ENCODE data around the gene BRIX1.

BRIX1 gene

DNA sequence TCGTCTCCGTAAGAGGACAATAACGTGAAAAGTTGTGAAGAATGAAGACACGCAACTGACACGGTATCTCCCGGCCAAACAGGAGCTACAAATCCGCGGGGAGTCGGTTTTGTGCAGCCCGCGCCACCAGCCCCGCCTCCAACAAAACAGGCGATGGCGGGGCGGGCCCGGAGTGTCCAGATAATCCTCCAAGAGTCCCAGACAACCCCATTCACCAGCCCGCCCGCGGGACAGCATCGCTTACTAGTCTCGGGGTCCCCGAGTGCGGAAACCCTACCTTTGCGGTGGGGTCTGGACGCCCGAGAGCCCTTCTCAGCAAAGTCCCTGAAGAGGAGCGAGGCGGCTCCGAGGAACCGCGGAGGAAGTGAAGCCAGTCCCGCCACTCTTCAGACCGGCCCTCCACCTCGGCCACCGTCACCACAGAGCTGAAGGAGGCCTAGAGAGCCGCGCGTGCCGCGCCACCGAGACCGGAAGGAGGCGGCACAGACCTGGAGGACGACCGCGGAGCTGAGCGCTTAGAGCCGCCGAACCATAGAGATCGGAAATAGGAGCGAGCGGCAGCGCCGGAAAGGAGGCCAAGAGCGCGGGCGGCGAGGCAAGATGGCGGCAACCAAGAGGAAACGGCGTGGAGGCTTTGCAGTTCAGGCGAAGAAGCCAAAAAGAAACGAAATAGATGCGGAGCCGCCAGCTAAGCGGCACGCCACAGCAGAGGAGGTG is at the start of gene BRIX1, which contains the start of gene RAD1:
Gene BRIX1, plus strand, starts transcription at position 573 of the 717 bp plus-strand sequence. Its CDS starts 28 bp downstream, at position 601.
Gene RAD1, minus strand, starts transcription at position 366 of the 717 bp plus-strand sequence. CDS start 612 bp downstream, outside the sequence.
- DNase-seq, result peak; percentile 97

- DNase-seq, result no peak
Measured at GRCh38 chr5:34866989-34867471, 48.5 kb upstream of the BRIX1 start.

- no peak for DNase-seq
Measured at GRCh38 chr5:34867660-34868059, 47.9 kb upstream of the BRIX1 start.

DNA sequence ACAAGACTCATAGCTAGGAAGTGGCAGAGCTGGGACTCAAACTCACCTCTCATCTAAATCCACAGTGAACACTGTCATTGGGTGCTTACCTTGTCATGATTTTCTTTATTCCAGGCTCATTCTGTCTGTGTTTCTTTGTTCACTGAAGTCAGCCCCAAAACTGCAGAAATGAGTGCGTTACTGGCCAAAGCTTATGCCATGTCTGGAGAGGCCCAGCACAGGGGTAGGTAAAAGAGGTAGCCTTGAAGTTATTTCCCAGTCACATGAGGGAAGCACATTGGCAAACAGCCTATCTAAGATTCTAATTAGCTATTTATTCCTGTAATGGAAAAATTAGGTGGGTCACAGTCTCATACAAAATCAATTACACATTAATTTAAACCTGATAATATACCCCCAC is 46.7 kb upstream of the BRIX1 start:
- DNase-seq, result no peak

- DNase-seq, result no peak
Measured at GRCh38 chr5:34869256-34869655, 46.3 kb upstream of the BRIX1 start.

GRCh38 chr5:34870382-34870781 is 45.1 kb upstream of the BRIX1 start:
- no peak for DNase-seq

DNA sequence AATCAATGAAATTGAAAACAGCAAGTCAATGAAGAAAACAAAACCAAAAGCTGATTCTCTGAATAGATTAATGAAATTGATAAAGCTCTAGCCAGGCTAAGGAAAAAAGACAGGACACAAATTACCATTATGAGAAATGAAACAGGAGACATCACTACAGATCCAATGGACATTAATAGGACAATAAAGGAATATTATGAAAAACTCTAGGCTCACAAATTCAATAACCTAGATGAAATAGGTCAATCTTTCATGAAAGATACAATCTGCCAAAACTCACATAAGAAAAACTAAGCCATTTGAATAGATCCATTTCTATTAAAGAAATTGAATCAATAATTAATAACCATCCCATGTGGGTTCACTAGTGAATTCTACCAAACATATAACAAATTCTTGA is 39.2 kb upstream of the BRIX1 start:
- DNase-seq, result no peak

- no peak for DNase-seq
Measured at GRCh38 chr5:34881246-34881645, 34.3 kb upstream of the BRIX1 start.

- DNase-seq, result no peak
Measured at GRCh38 chr5:34886392-34887119, 29.0 kb upstream of the BRIX1 start.

- no peak for DNase-seq
Measured at GRCh38 chr5:34889394-34889793, 26.1 kb upstream of the BRIX1 start.

DNA sequence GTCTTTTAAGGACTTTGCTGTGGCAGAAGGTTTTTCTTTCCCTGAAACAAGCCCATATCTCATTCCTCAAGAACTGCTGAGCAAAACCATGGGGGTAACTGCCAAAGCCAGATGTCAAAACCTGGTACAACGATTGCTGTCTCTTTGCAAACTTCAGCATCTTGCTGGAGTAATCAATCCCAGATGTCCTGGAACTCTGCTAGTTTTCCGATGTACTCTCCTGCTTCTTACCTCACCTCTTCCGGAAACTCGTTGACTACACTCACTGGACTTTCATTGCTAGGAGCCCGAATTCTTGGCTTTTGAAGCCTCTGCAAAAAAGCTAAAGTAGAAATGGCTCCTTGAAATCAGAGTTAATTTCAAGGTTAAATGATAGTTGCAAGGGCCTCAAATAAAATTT is 23.5 kb upstream of the BRIX1 start:
- DNase-seq, result peak; percentile 95

GRCh38 chr5:34892414-34892813 is 23.1 kb upstream of the BRIX1 start:
- DNase-seq, result no peak

DNA sequence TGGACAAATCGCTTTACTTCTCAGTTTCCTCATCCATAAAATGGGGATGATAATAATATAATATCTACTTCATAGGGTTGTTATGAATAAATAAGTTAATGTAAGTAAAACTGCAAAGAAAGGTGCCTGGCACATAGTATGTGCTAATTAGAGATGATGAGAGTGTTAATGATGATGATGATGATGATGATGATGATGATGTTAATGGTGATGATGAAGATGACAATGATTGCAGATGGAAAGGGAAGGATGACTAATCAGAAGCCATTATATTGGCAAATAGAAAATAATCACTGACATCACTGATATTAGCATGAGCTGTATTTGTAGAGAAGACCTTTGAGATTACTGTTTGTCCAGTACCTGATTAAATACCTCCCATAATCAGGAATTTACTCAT is 20.8 kb upstream of the BRIX1 start:
- DNase-seq, result no peak

GRCh38 chr5:34895641-34896419 is 19.7 kb upstream of the BRIX1 start:
- DNase-seq, result no peak

DNA sequence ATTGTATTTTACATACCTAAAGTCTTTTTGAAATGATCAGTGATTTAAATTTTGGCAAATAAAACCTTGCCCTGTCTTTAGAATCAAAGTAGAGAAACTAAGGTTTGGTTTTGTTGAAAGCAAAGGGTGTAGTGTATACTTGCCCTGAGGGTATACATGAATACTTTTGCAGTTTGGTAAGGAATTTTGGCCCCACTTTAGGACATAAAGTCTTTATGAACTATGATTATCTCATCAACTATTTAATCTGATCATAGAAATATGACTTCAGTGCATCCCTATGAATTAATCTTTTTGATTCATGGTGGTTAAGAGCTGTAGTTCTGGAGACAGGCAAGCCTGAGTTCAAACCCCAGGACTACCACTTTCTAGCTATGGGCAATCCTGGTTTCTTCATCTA is 17.9 kb upstream of the BRIX1 start:
- no peak for DNase-seq

DNA sequence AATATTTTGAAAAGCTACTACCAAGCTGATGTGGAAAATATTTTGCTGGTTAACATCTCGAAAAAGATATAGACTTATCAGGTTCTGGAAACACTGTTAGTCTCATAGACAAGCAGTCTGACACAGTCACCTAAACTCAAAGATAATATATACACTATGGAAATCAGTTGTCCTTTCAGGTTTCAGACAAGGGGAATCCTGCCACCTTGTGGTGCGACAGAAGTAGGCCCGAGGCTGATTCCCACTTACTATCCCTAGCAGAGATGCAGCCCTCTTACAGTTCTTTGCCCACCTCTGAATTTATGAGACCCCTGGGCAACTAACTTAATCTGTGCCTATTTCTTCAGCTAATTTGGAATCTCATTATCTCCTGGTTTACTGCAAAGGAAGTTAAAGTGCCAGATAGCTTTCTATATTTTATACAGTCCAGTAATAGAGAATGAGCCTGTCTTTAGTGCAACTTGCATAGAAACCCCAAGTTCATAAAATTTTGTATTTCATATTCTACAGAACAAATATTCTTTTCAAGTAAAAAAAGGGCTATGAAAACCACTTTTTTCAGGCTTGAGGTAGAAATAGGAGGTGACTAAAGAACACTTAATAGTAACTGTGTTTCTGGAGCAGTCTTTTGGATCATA is 17.1 kb upstream of the BRIX1 start:
- DNase-seq, result peak; percentile 67

DNA sequence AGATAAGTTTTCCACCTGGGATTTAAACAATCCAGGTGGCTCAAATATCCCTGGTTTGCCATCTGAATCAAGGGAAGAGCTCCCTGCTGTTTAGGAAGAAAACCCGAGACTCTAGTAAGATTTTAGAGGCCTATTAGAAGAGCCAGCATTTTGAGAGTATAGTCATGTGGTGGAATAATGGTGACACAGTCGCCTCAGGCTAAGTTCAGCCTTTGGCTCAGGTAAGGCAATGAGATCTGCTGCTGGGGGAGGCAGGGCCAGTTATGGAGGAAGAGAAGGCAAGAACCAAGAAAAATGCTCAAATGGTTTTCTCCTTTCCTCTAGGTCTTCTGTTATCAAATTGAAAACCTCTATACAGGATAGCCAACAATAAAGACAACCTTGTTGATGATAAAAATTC is 16.4 kb upstream of the BRIX1 start:
- no peak for DNase-seq

- no peak for DNase-seq
Measured at GRCh38 chr5:34900652-34901051, 14.9 kb upstream of the BRIX1 start.

DNA sequence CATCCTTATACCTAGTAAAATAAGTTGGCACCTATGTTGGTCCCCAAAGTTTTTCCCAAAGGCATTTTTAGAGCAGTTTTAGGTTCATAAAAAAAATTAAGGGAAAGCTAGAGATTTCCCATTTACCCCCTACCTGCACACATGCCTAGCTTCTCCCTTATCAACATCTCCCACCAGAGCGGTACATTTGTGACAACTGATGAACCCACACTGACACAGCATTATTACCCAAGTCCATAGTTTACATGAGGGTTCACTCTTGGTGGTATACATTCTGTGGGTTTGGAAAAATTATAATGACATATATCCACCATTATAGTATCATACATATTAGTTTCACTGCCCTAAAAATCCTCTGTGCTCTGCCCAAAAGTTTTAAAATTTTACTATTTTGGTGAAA is 12.3 kb upstream of the BRIX1 start:
- no peak for DNase-seq

DNA sequence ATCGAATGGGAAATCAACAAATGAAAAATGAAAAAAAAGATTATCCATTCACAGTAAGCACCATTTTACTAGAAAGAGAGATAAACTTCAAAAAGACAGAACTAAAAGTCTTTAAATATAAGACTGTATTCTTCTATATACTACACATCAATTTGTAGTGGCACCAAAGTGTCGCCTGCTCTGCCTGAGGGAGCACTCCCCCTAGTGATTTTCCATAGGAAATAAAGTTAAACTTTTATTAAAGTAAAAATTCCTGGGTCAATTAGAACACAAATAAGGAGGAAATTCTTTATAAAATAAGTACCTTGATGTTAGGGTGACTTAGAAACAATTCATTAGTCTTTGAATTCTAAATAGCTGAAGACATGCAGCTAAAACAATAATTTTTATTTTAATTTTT is 9.9 kb upstream of the BRIX1 start:
- DNase-seq, result peak; percentile 11

GRCh38 chr5:34913072-34913471 is 2.4 kb upstream of the BRIX1 start:
- DNase-seq, result peak; percentile 68

GRCh38 chr5:34914671-34915138 is 806 bp upstream of the BRIX1 start:
- DNase-seq, result no peak

DNA sequence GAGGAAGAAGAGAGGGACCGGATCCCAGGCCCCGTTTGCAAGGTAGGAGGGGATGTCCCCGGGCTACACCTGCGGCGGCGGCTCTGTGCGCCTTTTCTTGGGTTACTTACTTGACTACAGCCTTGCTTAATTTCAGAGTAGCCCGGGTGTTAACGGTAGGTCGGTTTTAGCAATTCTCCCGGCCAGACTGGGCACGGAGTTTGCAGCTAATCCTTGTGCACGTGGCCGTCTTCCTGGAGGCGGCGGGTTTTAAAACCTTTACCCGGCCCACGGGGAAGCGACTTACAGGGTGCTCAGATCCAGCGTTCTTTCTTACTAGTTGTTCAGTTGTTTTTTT is 313 bp downstream of the BRIX1 start:
- DNase-seq, result no peak
